Measurements from ENCODE around the gene CD33.

The CD33 gene

GRCh38 chr19:51259348-51260245 is 34.7 kb downstream of the CD33 start:
- peak; percentile 62 for DNase-seq

DNA sequence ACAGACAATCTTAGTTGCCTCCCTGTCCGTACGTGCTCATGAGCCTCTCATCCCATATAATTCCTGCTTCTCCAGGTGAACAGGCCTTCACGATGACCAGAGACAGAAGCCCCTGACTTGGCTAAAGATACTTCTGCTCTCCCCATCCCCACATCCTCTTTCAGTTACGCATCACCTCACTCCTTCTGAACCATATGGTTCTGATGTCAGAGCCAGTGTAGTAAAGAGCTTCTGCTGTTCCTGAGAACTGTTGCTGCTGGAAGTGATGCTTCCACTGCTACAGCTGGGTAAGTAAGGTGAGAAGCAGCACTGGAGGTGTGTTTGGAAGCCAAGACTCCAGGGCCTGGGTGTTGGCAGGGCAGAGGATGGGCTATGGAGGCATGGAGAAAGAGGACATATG is 38.9 kb downstream of the CD33 start:
- DNase-seq = no peak

DNA sequence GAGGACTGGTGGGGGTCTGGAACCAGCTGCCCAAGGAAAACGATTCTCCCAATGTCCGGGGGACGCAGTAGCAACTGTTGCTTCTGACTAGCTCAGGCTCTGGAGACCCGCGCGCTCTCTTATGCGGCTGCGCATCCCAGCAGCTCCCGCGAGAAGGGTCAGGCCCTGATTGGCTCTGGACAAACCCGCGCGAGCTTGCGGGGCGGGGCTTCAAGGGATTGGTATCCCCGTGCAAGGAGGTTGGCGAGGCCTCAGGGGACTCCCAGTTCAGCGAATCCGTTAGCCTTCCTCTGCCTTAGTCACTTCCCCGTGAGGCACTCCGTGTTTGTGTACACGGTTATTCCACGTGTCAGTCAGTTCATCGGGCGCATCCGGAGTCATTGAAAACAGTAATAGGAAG is 46.2 kb downstream of the CD33 start:
- no peak for DNase-seq

DNA sequence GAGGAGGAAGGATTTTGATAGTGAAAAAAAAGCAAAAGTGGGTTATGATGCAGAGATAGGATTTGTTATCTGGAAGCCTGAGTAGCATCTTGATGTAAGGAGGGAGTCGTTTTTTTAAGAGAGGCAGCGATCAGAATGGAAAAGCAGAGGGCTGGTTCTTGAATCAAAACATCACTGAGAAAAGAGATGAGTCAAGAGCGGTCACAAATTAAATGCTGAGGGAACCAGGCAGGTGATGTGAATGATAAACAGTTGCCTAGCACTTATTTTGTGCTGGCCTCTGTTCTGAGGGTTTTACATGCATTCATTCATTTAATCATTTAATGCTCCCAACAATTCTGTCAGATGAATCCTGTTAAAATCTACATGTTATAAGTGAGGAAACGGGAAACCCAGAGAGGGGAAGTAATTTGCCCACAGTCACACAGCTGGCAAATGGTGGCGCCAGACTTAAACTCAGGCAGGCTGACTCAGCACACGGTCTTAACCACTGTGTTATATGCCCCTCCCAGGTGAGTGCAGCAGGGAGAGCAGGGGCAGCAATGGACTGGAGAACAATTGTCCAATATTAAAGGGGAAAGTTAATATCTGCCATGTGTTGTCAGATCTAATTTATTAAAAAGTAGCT is 47.4 kb downstream of the CD33 start:
- DNase-seq = no peak

- no peak for DNase-seq
Measured at GRCh38 chr19:51274049-51274770, 49.3 kb downstream of the CD33 start.

GRCh38 chr19:51277112-51277511 is 52.2 kb downstream of the CD33 start:
- DNase-seq = no peak

- no peak for DNase-seq
Measured at GRCh38 chr19:51282335-51282734, 57.5 kb downstream of the CD33 start.

DNA sequence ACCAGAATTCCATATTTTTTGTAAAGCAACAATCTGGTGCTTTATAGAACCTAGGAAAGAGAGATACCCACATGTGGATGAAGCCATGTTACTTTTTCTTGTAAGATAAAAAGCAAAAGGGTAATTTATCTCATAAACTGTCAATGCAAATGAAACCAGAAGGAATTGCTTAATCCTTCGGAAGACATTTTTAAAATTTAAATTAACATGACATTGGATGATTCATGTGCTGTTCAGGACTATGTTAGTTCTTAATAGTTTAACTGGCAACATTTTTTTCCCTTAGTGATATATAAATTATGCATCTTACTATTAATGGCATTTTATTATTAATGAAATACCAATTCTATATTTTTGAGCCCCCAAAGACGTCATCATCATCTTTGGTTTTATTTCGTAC is 60.8 kb downstream of the CD33 start:
- DNase-seq = no peak

All from islet precursor cell (in vitro differentiated cells).